GM19438 (cell line): ENCODE data around the gene ATXN7L1.
"Not testable (repeated sequence)": the region's sequence is repeated elsewhere in the genome, so short reads cannot be mapped to it uniquely, and the experiment has no call there.

Experiments used
- ATAC-seq: cut with Tn5 transposase; IDR thresholded peaks from one replicate; pipeline ENCODE4 v1.9.1; 2021; ENCODE audit warnings: low read depth; ENCODE audit not compliant: unreplicated experiment

Gene ATXN7L1

GRCh38 chr7:105806592-105807447 is 69.6 kb downstream of the ATXN7L1 start:
- no peak for ATAC-seq

- no peak for ATAC-seq
Measured at GRCh38 chr7:105805447-105806019, 70.9 kb downstream of the ATXN7L1 start.

DNA sequence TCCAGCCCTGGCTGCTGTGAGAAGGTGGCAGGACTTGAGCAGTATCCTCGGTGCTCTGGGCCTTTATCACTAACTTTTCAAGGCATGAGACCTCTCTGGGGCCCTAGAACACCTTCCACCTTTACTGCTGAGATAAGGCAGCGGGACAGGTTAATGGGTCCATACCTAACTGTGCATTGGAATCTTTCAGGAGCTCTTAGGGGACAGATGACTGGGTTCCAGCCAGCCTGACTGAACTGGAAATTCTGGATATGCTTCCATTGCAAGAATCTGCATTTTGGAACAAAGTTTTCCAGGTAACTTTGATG is 73.0 kb downstream of the ATXN7L1 start:
- ATAC-seq = no peak

GRCh38 chr7:105802604-105803428 is 73.6 kb downstream of the ATXN7L1 start:
- no peak for ATAC-seq

- no peak for ATAC-seq
Measured at GRCh38 chr7:105800849-105801534, 75.4 kb downstream of the ATXN7L1 start.

- ATAC-seq = no peak
Measured at GRCh38 chr7:105800442-105800841, 76.0 kb downstream of the ATXN7L1 start.

- no peak for ATAC-seq
Measured at GRCh38 chr7:105799677-105800076, 76.7 kb downstream of the ATXN7L1 start.

DNA sequence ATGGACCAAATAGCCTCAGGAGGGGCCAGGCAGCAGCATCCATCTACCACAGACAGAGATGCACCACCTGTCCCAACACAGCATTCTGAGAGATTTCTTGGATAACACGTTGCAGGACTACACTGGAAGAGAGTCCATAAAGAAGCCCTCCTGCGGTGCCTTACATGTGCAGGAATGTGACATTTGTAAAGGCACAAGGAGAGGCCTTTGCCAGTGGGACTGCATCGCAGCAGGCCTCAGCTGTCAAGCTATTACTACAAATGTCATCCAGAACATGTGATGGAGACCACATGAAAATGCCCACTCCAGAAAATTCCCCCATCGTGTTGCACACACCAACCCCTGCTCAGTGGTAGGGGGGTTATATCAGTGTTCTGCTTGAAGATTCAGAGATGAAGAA is 77.4 kb downstream of the ATXN7L1 start:
- ATAC-seq = no peak

GRCh38 chr7:105797652-105798051 is 78.7 kb downstream of the ATXN7L1 start:
- no peak for ATAC-seq

- ATAC-seq = no peak
Measured at GRCh38 chr7:105796365-105796764, 80.0 kb downstream of the ATXN7L1 start.

GRCh38 chr7:105794741-105795729 is 81.4 kb downstream of the ATXN7L1 start:
- ATAC-seq = no peak

GRCh38 chr7:105792488-105793370 is 83.7 kb downstream of the ATXN7L1 start:
- no peak for ATAC-seq

DNA sequence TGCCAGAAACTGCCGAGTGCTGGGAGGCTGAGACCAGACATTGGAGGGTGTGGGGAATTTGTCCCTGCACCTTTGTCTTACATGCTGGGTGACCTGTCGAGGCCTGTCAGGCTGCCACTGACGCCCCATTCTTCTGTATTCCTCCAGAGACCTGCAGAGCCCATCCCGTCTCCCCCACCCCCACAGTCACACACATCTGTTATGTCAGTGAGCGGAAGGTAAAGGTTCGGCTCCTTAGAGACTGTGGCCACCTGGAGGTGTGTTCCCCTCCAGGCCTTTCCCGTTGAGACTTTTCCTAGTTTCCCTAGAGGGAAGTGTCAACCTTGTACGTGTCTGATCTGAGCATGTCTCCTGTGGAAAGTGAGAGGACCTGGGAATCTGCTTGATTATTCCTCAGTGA is 84.5 kb downstream of the ATXN7L1 start:
- ATAC-seq = no peak

- ATAC-seq = no peak
Measured at GRCh38 chr7:105790996-105791395, 85.4 kb downstream of the ATXN7L1 start.

- ATAC-seq = not testable (repeated sequence)
Measured at GRCh38 chr7:105790452-105790851, 85.9 kb downstream of the ATXN7L1 start.

GRCh38 chr7:105788816-105789349 is 87.5 kb downstream of the ATXN7L1 start:
- no peak for ATAC-seq

GRCh38 chr7:105788356-105788755 is 88.0 kb downstream of the ATXN7L1 start:
- no peak for ATAC-seq

GRCh38 chr7:105787793-105788192 is 88.6 kb downstream of the ATXN7L1 start:
- ATAC-seq = no peak
